ENCODE results near the gene RFX5.

RFX5 gene

GRCh38 chr1:151318975-151319374, 28.1 kb downstream of the RFX5 start:
- Histone ChIP-seq H3K9me3 (ENCODE audit: insufficient read depth, low read depth, low read length) (no peaks in the 10 kb centered on the region), H3K79me2 (ENCODE audit: insufficient read depth, low read length) (peaks cover 5% of the 10 kb centered on the region), H3K9ac (ENCODE audit: low read depth, low read length, poor library complexity, severe bottlenecking) (no peak overlapping the region), H3K4me2 (ENCODE audit: low read depth, low read length, poor library complexity, severe bottlenecking) (no peak overlapping the region), H3K36me3 (ENCODE audit: insufficient read depth, low read length) (peaks cover 24% of the 10 kb centered on the region; the same call in 1 of the 2 replicates), H3K9me2 (replicated peaks; ENCODE audit: low read depth, low read length) (no peaks in the 10 kb centered on the region), H3K4me3 (ENCODE audit: low read length, poor library complexity, severe bottlenecking) (no peak overlapping the region), H4K20me1 (ENCODE audit: insufficient read depth, low read length, poor library complexity, severe bottlenecking) (peaks cover 3% of the 10 kb centered on the region), H3K4me1 (ENCODE audit: insufficient read depth, low read length, poor library complexity, severe bottlenecking) (peaks cover 6% of the 10 kb centered on the region), H3K27me3 (ENCODE audit: insufficient read depth, low read length, poor library complexity, severe bottlenecking) (no peaks in the 10 kb centered on the region), H3F3A (ENCODE audit: low read depth) (no peaks in the 10 kb centered on the region), H2AFZ (ENCODE audit: low read length) (no peak overlapping the region)
- TF ChIP-seq CTCF (conservative IDR thresholded peaks at IDR 0.05; ENCODE audit: low read length) (no peak), EZH2phosphoT487 (IDR thresholded peaks at IDR 0.05; ENCODE audit: borderline replicate concordance) (no peak)

DNA sequence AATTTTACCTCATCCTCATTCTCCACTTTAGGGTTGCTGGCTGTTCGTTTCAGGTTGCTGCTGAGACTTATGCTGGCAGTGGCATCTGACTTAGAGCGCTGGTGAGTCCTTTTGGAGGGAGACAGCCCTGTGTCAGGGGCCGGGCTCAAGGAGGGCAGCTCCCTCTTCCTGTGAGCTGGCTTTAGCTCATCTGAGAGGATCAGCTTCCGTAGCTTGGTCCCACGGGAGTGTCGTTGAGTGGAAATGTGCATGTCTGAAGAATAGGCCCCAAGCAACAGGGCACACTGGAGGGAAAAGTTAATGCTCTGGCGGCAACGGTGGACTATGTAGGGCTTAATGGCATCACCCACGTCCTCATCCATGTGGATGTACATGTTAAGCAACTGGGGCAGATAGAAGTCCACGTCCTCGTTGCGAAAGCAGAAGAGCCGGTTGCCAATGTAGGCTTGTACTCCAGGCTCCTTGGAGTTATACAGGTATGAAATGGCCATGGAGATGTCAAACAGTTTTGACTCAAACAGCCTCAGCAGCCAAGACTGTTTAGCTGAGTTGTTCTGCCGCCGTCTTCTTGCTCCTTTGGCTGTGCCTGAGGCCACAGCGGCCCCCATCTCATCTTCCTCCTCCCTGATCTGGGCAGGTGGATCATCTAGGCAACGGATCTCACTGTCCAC, 31.4 kb downstream of the RFX5 start:
- TF ChIP-seq CTCF (conservative IDR thresholded peaks at IDR 0.05; ENCODE audit: low read length) (no peak), EZH2phosphoT487 (IDR thresholded peaks at IDR 0.05; ENCODE audit: borderline replicate concordance) (no peak)
- H3K27me3 ChIP-seq (ENCODE audit: insufficient read depth, low read length, poor library complexity, severe bottlenecking) = no peaks in the 10 kb centered on the region
- H3K9ac ChIP-seq (ENCODE audit: low read depth, low read length, poor library complexity, severe bottlenecking) = no peak overlapping the region
- H4K20me1 ChIP-seq (ENCODE audit: insufficient read depth, low read length, poor library complexity, severe bottlenecking) = no peaks in the 10 kb centered on the region
- peaks cover 1% of the 10 kb centered on the region for H3K79me2 ChIP-seq (ENCODE audit: insufficient read depth, low read length)
- H3K4me3 ChIP-seq (ENCODE audit: low read length, poor library complexity, severe bottlenecking) = no peak overlapping the region
- H3K36me3 ChIP-seq (ENCODE audit: insufficient read depth, low read length) = peaks cover 43% of the 10 kb centered on the region; the same call in 1 of the 2 replicates
- no peaks in the 10 kb centered on the region for H3K9me3 ChIP-seq (ENCODE audit: insufficient read depth, low read depth, low read length)
- H3K9me2 ChIP-seq (replicated peaks; ENCODE audit: low read depth, low read length) = no peaks in the 10 kb centered on the region
- H2AFZ ChIP-seq (ENCODE audit: low read length) = no peak overlapping the region
- H3K4me2 ChIP-seq (ENCODE audit: low read depth, low read length, poor library complexity, severe bottlenecking) = no peak overlapping the region
- H3K4me1 ChIP-seq (ENCODE audit: insufficient read depth, low read length, poor library complexity, severe bottlenecking) = no peaks in the 10 kb centered on the region
- H3F3A ChIP-seq (ENCODE audit: low read depth) = no peaks in the 10 kb centered on the region

- Histone ChIP-seq H3K79me2 (ENCODE audit: insufficient read depth, low read length) (no peaks in the 10 kb centered on the region), H2AFZ (ENCODE audit: low read length) (no peak overlapping the region), H3K27me3 (ENCODE audit: insufficient read depth, low read length, poor library complexity, severe bottlenecking) (no peaks in the 10 kb centered on the region), H3K4me2 (ENCODE audit: low read depth, low read length, poor library complexity, severe bottlenecking) (no peak overlapping the region), H3K9me2 (replicated peaks; ENCODE audit: low read depth, low read length) (no peaks in the 10 kb centered on the region), H3K36me3 (ENCODE audit: insufficient read depth, low read length) (peaks cover 40% of the 10 kb centered on the region; the same call in 1 of the 2 replicates), H3K9me3 (ENCODE audit: insufficient read depth, low read depth, low read length) (no peaks in the 10 kb centered on the region), H4K20me1 (ENCODE audit: insufficient read depth, low read length, poor library complexity, severe bottlenecking) (no peaks in the 10 kb centered on the region), H3F3A (ENCODE audit: low read depth) (no peaks in the 10 kb centered on the region), H3K4me1 (ENCODE audit: insufficient read depth, low read length, poor library complexity, severe bottlenecking) (no peaks in the 10 kb centered on the region), H3K4me3 (ENCODE audit: low read length, poor library complexity, severe bottlenecking) (no peak overlapping the region), H3K9ac (ENCODE audit: low read depth, low read length, poor library complexity, severe bottlenecking) (no peak overlapping the region)
- TF ChIP-seq EZH2phosphoT487 (IDR thresholded peaks at IDR 0.05; ENCODE audit: borderline replicate concordance) (no peak), CTCF (conservative IDR thresholded peaks at IDR 0.05; ENCODE audit: low read length) (no peak)
These were observed 32.7 kb downstream of the RFX5 start for GRCh38 chr1:151314137-151314875.
